SU-DHL-6 (cell line): Measurements from ENCODE around the gene WWOX.

ENCODE experiments used
- EZH2phosphoT487 ChIP-seq: fragments of 200-600 bp; sonication (generic), shearing (Covaris generic); conservative IDR thresholded peaks from 2 replicates; pipeline ENCODE4 v1.6.1; 2018; ENCODE audit warnings: mild to moderate bottlenecking, antibody characterized with exemption, low read length, moderate library complexity, mixed read lengths
- TF ChIP-seq, protein P1 (sequence below): fragments of 200-600 bp; sonication (generic); IDR thresholded peaks from one replicate; pipeline ENCODE4 v1.5.1; 2017; ENCODE audit warnings: antibody characterized with exemption, mild to moderate bottlenecking, low read length, moderate library complexity; ENCODE audit not compliant: insufficient read depth, poor library complexity, severe bottlenecking

DNA sequence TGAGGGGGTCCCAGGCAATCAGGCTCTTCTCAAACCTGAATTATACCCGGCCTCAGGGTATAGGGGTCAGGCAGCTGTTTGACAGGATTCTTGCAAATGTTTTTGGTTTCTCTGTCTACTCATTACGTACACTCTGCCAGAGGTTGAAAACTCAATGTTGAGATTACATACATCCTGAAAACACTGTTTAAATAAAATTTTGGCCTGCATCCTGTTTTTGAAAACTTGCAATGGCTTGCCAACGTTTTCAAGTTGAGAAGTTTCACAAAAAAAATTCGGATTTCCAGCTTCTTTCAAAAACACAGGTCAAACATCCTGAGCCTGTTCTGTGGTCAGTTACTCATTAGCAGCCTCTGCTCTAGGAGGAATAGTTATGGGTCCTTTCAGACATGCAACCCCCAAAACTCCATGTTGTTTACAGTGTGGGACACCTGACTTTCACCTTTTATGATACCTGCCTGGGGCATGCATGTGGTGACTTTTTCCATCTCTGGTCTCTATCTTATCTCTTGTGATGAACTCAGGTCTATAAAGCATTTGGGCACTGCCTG is 577.8 kb downstream of the WWOX start:
- TF ChIP-seq, protein P1, sequence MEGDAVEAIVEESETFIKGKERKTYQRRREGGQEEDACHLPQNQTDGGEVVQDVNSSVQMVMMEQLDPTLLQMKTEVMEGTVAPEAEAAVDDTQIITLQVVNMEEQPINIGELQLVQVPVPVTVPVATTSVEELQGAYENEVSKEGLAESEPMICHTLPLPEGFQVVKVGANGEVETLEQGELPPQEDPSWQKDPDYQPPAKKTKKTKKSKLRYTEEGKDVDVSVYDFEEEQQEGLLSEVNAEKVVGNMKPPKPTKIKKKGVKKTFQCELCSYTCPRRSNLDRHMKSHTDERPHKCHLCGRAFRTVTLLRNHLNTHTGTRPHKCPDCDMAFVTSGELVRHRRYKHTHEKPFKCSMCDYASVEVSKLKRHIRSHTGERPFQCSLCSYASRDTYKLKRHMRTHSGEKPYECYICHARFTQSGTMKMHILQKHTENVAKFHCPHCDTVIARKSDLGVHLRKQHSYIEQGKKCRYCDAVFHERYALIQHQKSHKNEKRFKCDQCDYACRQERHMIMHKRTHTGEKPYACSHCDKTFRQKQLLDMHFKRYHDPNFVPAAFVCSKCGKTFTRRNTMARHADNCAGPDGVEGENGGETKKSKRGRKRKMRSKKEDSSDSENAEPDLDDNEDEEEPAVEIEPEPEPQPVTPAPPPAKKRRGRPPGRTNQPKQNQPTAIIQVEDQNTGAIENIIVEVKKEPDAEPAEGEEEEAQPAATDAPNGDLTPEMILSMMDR: no peak
- no peak for TF ChIP-seq EZH2phosphoT487
